Measurements from ENCODE around the gene PLEKHH2.
"Not testable (repeated sequence)": the region's sequence is repeated elsewhere in the genome, so short reads cannot be mapped to it uniquely, and the experiment has no call there.

The PLEKHH2 gene

GRCh38 chr2:43637030-43637803, at the start of gene PLEKHH2:
TSS of gene PLEKHH2 (plus strand) at chr2:43637260. CDS start at chr2:43644674, 7,414 bp downstream.
- DNase-seq (ENCODE audit: low read depth), result peak; percentile 73

GRCh38 chr2:43592443-43592842, 44.6 kb upstream of the PLEKHH2 start:
- no peak for DNase-seq (ENCODE audit: low read depth)

- DNase-seq (ENCODE audit: low read depth), result no peak
These were observed 43.8 kb upstream of the PLEKHH2 start for GRCh38 chr2:43593254-43593653.

DNA sequence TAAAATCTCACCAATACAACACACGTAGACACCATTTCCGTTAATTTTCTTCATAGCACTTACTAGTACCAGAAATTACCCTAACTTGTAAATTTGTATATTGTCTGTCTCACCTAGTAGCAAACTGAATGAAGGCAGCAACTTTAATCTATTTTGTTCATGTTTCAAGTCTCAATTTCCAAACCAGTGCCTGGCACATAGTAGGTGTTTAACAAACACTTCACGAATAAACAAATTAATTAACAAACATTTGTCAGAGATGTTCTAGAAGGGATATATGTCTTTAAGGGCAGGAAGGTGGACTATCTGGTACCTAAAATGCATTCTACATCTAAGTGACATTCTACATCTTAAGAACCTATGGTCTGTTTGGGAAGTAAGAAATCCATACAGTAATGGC, 42.2 kb upstream of the PLEKHH2 start:
- DNase-seq (ENCODE audit: low read depth), result no peak

DNA sequence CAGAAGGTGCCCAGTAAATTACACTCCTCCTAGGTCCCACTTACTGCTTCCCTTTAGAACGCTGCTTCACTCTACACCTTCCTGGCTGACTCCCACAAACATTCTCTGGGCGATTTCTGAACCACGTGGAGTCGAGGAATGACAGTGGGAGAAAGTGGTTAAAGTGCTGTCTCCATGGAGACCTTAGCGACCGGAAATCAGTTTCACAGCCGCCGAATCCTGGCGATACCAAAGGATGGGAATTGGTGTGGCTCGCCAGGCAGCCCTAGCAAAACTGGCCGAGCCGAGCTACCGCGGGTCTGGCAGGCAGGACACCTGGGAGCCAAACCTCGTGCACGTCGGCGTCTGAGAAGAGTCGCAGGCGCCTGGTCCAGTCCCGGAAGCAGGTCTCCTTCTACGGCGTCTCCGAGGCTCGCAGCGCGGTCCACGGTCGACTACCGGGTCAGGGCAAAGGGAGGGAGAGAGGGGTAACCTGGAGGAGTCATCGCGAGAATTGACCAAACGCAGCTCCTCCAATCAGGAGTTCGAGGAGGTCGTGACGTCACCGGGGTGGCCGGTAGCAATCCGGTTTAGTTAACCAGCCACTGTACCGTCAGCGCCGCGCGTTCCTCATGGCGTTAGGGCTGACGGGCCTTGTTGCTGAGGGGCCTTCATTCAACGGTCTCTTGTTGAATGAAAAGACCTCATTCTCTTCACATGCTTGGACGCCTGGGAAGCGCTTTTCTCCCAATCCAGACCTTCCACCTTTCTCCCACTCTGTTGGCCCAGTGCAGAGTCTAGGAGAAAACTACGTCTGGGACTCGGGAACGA, 41.3 kb upstream of the PLEKHH2 start, which contains the start of gene THADA:
Gene THADA (minus strand): TSS at position 436 of the 810 bp plus-strand sequence. CDS start 3,646 bp downstream, outside the sequence.
- DNase-seq (ENCODE audit: low read depth), result peak; percentile 99

- not testable (repeated sequence) for DNase-seq (ENCODE audit: low read depth)
These were observed 36.5 kb upstream of the PLEKHH2 start for GRCh38 chr2:43600596-43600995.

GRCh38 chr2:43604674-43605073, 32.4 kb upstream of the PLEKHH2 start:
- no peak for DNase-seq (ENCODE audit: low read depth)

GRCh38 chr2:43605079-43605655, 31.9 kb upstream of the PLEKHH2 start:
- peak; percentile 48 for DNase-seq (ENCODE audit: low read depth)

GRCh38 chr2:43605851-43606250, 31.2 kb upstream of the PLEKHH2 start:
- DNase-seq (ENCODE audit: low read depth), result no peak

DNA sequence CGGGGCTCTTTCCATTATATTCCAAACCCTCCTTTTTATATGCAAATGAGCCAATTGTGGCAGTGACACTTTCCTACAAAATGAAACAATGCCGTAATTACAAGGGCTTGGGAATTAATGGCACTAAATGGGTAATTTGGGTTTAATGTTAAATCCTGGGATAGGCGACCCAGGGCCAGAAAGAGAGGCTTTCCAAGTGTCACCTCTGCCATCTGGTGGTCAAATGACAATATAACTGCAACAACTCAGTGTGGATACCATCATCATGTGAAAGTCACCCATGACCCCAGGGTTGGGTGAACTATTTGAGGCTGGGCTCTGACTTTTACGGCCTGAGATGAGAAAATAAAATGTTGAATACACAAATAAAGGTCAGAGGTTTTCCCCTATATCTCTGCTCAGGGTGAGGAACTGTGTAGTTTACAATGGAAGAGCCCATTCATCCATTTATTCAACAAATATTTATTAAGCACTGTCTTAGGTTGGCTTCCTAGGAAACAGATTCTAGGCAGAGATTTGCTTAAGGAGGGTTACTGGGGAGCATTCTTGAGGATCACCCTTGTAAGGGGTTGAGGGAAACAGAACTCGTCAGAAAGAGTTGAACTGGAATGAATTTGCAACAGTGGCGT, 27.7 kb upstream of the PLEKHH2 start:
- DNase-seq (ENCODE audit: low read depth), result peak; percentile 27

DNA sequence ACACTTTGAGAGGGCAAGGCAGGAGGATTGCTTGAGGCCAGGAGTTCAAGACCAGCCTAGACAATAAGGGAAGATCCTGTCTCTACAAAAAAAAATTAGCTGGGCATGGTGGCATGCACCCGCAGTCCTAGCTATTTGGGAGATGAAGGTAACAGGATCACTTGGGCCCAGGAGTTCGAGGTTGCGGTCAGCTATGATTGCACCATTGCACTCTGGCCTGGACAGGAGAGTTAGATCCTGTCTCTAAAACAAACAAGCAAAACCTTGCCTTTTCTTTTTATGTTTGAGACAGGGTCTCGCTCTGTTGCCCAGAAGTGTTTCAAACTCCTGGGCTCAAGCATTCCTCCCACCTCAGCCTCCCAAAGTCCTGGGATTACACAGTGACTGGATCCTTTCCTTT, 26.7 kb upstream of the PLEKHH2 start:
- no peak for DNase-seq (ENCODE audit: low read depth)

DNA sequence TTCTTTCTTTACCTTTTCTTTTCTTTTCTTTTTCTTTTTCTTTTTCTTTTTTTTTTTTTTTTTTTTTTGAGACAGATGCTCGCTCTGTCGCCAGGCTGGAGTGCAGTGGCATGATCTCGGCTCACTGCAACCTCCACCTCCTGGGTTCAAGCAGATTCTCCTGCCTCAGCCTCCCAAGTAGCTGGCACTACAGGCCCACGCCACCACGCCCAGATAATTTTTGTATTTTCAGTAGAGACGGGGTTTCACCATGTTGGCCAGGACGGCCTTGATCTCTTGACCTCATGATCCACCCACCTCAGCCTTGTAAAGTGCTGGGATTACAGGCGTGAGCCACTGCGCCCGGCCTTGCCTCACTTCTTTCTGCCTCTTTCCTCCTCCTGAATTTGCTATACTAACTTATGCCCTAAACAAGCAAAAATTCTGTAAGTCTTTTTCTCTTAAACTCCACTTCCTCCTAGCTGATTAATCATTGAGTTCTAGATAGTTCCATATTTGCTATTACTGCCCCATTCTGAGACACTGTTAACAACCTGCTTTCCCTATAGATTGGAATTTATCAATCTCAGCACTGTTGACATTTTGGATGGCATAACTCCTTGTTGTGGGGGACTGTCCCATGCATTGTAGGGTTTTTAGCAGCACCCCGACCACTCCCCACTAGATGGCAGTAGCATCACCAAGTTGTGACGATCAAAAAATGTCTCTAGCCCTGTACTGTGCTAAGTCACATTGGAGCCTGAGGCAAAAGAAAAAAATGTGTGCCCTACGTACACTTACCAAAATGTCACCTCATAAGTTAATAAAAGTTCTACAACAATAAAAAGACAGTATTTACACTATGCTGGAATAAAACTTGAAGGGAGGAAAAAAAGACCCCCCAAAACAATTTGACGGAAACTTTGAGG, 24.8 kb upstream of the PLEKHH2 start:
- peak; percentile 56 for DNase-seq (ENCODE audit: low read depth)

DNA sequence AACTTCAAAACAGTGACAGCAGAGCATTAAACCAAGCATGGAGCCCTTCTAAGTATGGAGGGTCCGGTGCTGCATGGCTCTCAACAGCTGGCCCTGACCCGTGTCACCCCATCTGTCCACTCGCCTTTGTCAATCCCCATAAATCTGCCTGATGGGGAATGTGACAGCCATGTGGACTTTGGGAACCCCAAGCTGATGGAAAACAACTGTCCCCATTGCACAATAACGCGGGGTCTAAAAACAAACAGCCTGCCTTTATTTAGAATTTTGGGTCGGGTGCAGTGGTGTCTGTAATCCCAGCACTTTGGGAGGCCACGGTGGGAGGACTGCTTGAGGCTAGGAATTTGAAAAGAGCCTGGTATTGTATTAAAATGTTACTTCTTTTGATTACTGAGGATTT, 24.1 kb upstream of the PLEKHH2 start:
- no peak for DNase-seq (ENCODE audit: low read depth)

GRCh38 chr2:43616967-43617680, 19.9 kb upstream of the PLEKHH2 start:
- no peak for DNase-seq (ENCODE audit: low read depth)

DNA sequence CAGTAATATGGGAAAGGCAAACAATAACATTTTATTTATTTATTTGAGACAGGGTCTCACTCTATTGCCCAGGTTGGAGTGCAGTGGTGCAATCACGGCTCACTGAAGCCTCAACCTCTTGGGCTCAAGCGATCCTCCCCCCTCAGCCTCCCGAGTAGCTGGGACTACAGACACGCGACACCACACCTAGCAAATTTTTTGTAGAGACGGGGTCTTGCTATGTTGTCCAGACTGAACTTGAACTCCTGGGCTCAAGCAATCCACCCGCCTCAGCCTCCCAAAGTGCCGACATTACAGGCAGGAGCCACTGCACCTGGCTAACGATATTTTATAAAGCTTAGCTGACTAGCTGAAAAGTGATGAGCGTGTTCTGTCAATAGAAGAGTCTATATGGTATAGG, 17.5 kb upstream of the PLEKHH2 start:
- no peak for DNase-seq (ENCODE audit: low read depth)

DNA sequence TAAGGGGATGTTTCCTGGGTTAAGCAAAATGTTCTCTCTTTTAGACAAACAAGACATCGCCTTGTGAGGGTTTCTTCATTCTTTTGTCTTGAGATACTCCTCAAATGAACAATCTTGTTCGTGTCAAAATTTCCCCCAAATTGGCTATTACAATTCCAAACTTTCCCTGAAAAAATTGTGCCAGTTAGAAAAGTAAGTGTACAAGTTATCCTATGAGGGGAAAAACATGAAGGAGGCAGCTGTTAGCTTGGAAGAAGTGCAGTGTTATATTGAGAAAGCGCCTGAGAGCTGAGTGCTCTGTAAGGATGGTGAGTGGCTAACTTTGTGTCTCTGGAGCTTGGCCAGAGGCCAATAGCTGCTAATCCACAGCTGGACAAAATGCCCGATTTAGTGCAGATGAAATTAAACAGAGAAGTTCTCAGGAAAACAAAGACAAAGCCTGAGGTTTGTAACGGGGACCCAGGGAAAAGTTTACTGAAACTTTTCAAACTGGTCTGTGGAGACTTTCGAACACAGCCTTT, 14.1 kb upstream of the PLEKHH2 start:
- DNase-seq (ENCODE audit: low read depth), result no peak

GRCh38 chr2:43631618-43632317, 5.3 kb upstream of the PLEKHH2 start:
- DNase-seq (ENCODE audit: low read depth), result no peak

GRCh38 chr2:43634604-43635306, 2.3 kb upstream of the PLEKHH2 start:
- peak; percentile 83 for DNase-seq (ENCODE audit: low read depth)

DNA sequence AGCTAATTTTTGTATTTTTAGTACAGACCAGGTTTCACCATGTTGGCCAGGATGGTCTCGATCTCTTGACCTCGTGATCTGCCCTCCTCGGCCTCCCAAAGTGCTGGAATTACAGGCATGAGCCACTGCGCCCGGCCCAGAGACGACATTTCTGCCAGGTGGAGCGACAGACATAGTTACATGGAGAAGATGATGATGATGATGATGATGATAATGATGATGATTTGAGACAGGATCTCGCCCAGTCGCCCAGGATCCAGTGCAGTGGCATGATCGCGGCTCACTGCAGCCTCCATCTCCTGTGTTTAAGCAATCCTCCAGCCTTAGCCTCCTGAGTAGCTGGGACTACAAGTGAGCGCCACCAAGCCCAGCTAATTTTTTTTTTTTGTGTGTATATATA, 907 bp upstream of the PLEKHH2 start:
- DNase-seq (ENCODE audit: low read depth), result not testable (repeated sequence)

Data from fibroblast of the conjunctiva (primary cell).